Measurements from ENCODE around the gene HSPA8.
"Not testable (repeated sequence)": the region's sequence is repeated elsewhere in the genome, so short reads cannot be mapped to it uniquely, and the experiment has no call there.

Gene HSPA8

GRCh38 chr11:123069908-123070821 lies 8.2 kb upstream of the HSPA8 start:
- Histone ChIP-seq H3K4me1 (ENCODE audit: control insufficient read depth, insufficient read depth, low read length) (peaks cover 25% of the 10 kb centered on the region), H3K27me3 (replicated peaks; ENCODE audit: control insufficient read depth, insufficient read depth, low read length) (no peaks in the 10 kb centered on the region), H3K36me3 (ENCODE audit: control insufficient read depth, insufficient read depth, low read length, severe bottlenecking) (peaks cover 61% of the 10 kb centered on the region), H3K9me3 (ENCODE audit: control insufficient read depth, low read length) (no peaks in the 10 kb centered on the region), H3K9ac (ENCODE audit: low read length) (peak overlapping the region; percentile 27), H3K4me3 (ENCODE audit: low read length) (peak overlapping the region; percentile 44)
- DNase-seq (ENCODE audit: low read depth) = no peak

GRCh38 chr11:123065621-123066020 lies 3.7 kb upstream of the HSPA8 start:
- H3K27me3 ChIP-seq (replicated peaks; ENCODE audit: control insufficient read depth, insufficient read depth, low read length) = no peaks in the 10 kb centered on the region
- H3K4me1 ChIP-seq (ENCODE audit: control insufficient read depth, insufficient read depth, low read length) = peaks cover 39% of the 10 kb centered on the region
- H3K9me3 ChIP-seq (ENCODE audit: control insufficient read depth, low read length) = no peaks in the 10 kb centered on the region
- DNase-seq (ENCODE audit: low read depth) = peak; percentile 84
- H3K4me3 ChIP-seq (ENCODE audit: low read length) = no peak overlapping the region
- no peak overlapping the region for H3K9ac ChIP-seq (ENCODE audit: low read length)
- peaks cover 21% of the 10 kb centered on the region for H3K36me3 ChIP-seq (ENCODE audit: control insufficient read depth, insufficient read depth, low read length, severe bottlenecking)

GRCh38 chr11:123063826-123064657 lies 2.1 kb upstream of the HSPA8 start:
- peaks cover 21% of the 10 kb centered on the region for H3K36me3 ChIP-seq (ENCODE audit: control insufficient read depth, insufficient read depth, low read length, severe bottlenecking)
- H3K4me3 ChIP-seq (ENCODE audit: low read length) = peak overlapping the region; percentile 97
- H3K9me3 ChIP-seq (ENCODE audit: control insufficient read depth, low read length) = no peaks in the 10 kb centered on the region
- H3K4me1 ChIP-seq (ENCODE audit: control insufficient read depth, insufficient read depth, low read length) = peaks cover 35% of the 10 kb centered on the region
- no peaks in the 10 kb centered on the region for H3K27me3 ChIP-seq (replicated peaks; ENCODE audit: control insufficient read depth, insufficient read depth, low read length)
- H3K9ac ChIP-seq (ENCODE audit: low read length) = peak overlapping the region; percentile 100
- DNase-seq (ENCODE audit: low read depth) = peak; percentile 21

GRCh38 chr11:123062892-123063825 lies 1.2 kb upstream of the HSPA8 start:
- DNase-seq (ENCODE audit: low read depth) = peak; percentile 71
- H3K27me3 ChIP-seq (replicated peaks; ENCODE audit: control insufficient read depth, insufficient read depth, low read length) = no peaks in the 10 kb centered on the region
- H3K9me3 ChIP-seq (ENCODE audit: control insufficient read depth, low read length) = no peaks in the 10 kb centered on the region
- peaks cover 30% of the 10 kb centered on the region for H3K36me3 ChIP-seq (ENCODE audit: control insufficient read depth, insufficient read depth, low read length, severe bottlenecking)
- H3K4me3 ChIP-seq (ENCODE audit: low read length) = peak overlapping the region; percentile 97
- peaks cover 44% of the 10 kb centered on the region for H3K4me1 ChIP-seq (ENCODE audit: control insufficient read depth, insufficient read depth, low read length)
- peak overlapping the region; percentile 100 for H3K9ac ChIP-seq (ENCODE audit: low read length)

- Histone ChIP-seq H3K9ac (ENCODE audit: low read length) (peak overlapping the region; percentile 100), H3K4me3 (ENCODE audit: low read length) (peak overlapping the region; percentile 97), H3K9me3 (ENCODE audit: control insufficient read depth, low read length) (no peaks in the 10 kb centered on the region), H3K36me3 (ENCODE audit: control insufficient read depth, insufficient read depth, low read length, severe bottlenecking) (peaks cover 38% of the 10 kb centered on the region), H3K4me1 (ENCODE audit: control insufficient read depth, insufficient read depth, low read length) (peaks cover 48% of the 10 kb centered on the region), H3K27me3 (replicated peaks; ENCODE audit: control insufficient read depth, insufficient read depth, low read length) (no peaks in the 10 kb centered on the region)
- peak; percentile 100 for DNase-seq (ENCODE audit: low read depth)
Observed at GRCh38 chr11:123062158-123062891, 389 bp upstream of the HSPA8 start.

- Histone ChIP-seq H3K9me3 (ENCODE audit: control insufficient read depth, low read length) (no peaks in the 10 kb centered on the region), H3K36me3 (ENCODE audit: control insufficient read depth, insufficient read depth, low read length, severe bottlenecking) (peaks cover 57% of the 10 kb centered on the region), H3K4me3 (ENCODE audit: low read length) (peak overlapping the region; percentile 97), H3K27me3 (replicated peaks; ENCODE audit: control insufficient read depth, insufficient read depth, low read length) (no peaks in the 10 kb centered on the region), H3K9ac (ENCODE audit: low read length) (peak overlapping the region; percentile 100), H3K4me1 (ENCODE audit: control insufficient read depth, insufficient read depth, low read length) (peaks cover 45% of the 10 kb centered on the region)
- peak; percentile 27 for DNase-seq (ENCODE audit: low read depth)
Observed at GRCh38 chr11:123060277-123061000, 1.5 kb downstream of the HSPA8 start.

GRCh38 chr11:123059041-123059920 lies 2.7 kb downstream of the HSPA8 start:
- not testable (repeated sequence) for DNase-seq (ENCODE audit: low read depth); H3K9me3 ChIP-seq (ENCODE audit: control insufficient read depth, low read length); H3K27me3 ChIP-seq (replicated peaks; ENCODE audit: control insufficient read depth, insufficient read depth, low read length)
- peak overlapping the region; percentile 100 for H3K9ac ChIP-seq (ENCODE audit: low read length)
- H3K4me3 ChIP-seq (ENCODE audit: low read length) = peak overlapping the region; percentile 97
- peaks cover 38% of the 10 kb centered on the region for H3K4me1 ChIP-seq (ENCODE audit: control insufficient read depth, insufficient read depth, low read length)
- H3K36me3 ChIP-seq (ENCODE audit: control insufficient read depth, insufficient read depth, low read length, severe bottlenecking) = peaks cover 65% of the 10 kb centered on the region

- H3K9ac ChIP-seq (ENCODE audit: low read length) = peak overlapping the region; percentile 16
- peaks cover 24% of the 10 kb centered on the region for H3K4me1 ChIP-seq (ENCODE audit: control insufficient read depth, insufficient read depth, low read length)
- peaks cover 69% of the 10 kb centered on the region for H3K36me3 ChIP-seq (ENCODE audit: control insufficient read depth, insufficient read depth, low read length, severe bottlenecking)
- DNase-seq (ENCODE audit: low read depth) = no peak
- H3K9me3 ChIP-seq (ENCODE audit: control insufficient read depth, low read length) = no peaks in the 10 kb centered on the region
- no peaks in the 10 kb centered on the region for H3K27me3 ChIP-seq (replicated peaks; ENCODE audit: control insufficient read depth, insufficient read depth, low read length)
- peak overlapping the region; percentile 97 for H3K4me3 ChIP-seq (ENCODE audit: low read length)
Observed at GRCh38 chr11:123057661-123058305, 4.2 kb downstream of the HSPA8 start.

All from adipocyte (in vitro differentiated cells).